ENCODE results near the gene ISCU.

The ISCU gene

DNA sequence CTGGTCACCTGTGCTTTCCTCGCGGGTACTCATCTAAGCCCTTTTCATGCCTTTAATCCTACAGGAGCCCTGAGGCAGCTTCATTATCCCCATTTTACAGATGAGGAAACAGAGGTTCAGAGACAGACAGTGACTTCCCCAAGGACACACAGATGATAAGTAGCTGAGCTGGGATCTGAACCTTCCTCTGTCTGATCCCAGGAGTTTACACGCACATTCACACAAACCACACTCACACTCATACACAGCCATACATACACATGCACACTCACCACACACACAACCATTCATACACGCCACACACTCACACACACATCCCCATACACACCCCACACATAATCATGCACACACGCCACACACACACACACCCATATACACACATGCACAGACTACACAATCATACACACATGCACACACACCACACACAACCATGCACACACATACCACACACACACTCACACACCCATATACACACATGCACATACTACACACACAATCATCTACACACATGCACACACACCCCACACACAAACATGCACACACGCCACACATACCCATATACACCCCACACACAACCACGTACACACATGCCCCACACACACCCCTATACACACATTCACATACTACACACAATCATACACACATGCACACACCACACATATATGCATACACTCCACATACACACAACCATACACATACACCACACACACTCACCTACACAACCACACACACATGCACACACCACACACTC, 32.7 kb downstream of the ISCU start:
- TF ChIP-seq GATA1 (IDR thresholded peaks at IDR 0.05; ENCODE audit: low read depth, low read length), result no peak
- DNase-seq, result no peak

- DNase-seq, result no peak
- TF ChIP-seq GATA1 (IDR thresholded peaks at IDR 0.05; ENCODE audit: low read depth, low read length), result no peak
- no peak for TF ChIP-seq POLR2A (IDR thresholded peaks at IDR 0.05; ENCODE audit: low read length)
Measured at GRCh38 chr12:108595711-108596647, 33.6 kb downstream of the ISCU start.

GRCh38 chr12:108596854-108597558, 34.6 kb downstream of the ISCU start:
- no peak for DNase-seq
- TF ChIP-seq POLR2A (IDR thresholded peaks at IDR 0.05; ENCODE audit: low read length), result no peak
- TF ChIP-seq GATA1 (IDR thresholded peaks at IDR 0.05; ENCODE audit: low read depth, low read length), result no peak

- TF ChIP-seq GATA1 (IDR thresholded peaks at IDR 0.05; ENCODE audit: low read depth, low read length), result no peak
- no peak for TF ChIP-seq POLR2A (IDR thresholded peaks at IDR 0.05; ENCODE audit: low read length)
- no peak for DNase-seq
Measured at GRCh38 chr12:108597559-108598471, 35.4 kb downstream of the ISCU start, which contains the start of gene TMEM119. Gene TMEM119 (minus strand): TSS chr12:108598084. CDS start chr12:108592383, 5,701 bp downstream.

GRCh38 chr12:108598553-108599250, 36.3 kb downstream of the ISCU start:
- no peak for DNase-seq
- TF ChIP-seq POLR2A (IDR thresholded peaks at IDR 0.05; ENCODE audit: low read length) (no peak), GATA1 (IDR thresholded peaks at IDR 0.05; ENCODE audit: low read depth, low read length) (no peak)

DNA sequence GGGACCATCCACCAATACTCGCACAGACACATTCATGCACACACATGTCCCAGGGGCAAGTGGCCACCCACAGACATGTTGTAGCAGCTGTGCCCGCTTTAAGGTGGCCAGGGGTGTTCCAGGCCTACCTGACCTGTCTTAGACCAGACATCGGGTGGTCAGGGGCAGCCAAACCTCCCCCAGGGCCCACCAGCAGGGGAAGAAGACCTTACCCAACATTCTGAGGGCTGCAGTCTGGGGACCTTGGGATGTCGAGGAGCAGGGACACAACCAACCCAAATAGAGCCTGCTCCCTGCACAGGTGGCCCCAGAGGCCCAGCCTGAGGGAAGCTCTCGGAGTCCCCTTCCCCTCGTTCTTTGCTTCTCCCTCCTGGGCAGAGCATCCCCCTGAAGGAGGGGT, 37.1 kb downstream of the ISCU start:
- TF ChIP-seq POLR2A (IDR thresholded peaks at IDR 0.05; ENCODE audit: low read length), result no peak
- no peak for TF ChIP-seq GATA1 (IDR thresholded peaks at IDR 0.05; ENCODE audit: low read depth, low read length)

DNA sequence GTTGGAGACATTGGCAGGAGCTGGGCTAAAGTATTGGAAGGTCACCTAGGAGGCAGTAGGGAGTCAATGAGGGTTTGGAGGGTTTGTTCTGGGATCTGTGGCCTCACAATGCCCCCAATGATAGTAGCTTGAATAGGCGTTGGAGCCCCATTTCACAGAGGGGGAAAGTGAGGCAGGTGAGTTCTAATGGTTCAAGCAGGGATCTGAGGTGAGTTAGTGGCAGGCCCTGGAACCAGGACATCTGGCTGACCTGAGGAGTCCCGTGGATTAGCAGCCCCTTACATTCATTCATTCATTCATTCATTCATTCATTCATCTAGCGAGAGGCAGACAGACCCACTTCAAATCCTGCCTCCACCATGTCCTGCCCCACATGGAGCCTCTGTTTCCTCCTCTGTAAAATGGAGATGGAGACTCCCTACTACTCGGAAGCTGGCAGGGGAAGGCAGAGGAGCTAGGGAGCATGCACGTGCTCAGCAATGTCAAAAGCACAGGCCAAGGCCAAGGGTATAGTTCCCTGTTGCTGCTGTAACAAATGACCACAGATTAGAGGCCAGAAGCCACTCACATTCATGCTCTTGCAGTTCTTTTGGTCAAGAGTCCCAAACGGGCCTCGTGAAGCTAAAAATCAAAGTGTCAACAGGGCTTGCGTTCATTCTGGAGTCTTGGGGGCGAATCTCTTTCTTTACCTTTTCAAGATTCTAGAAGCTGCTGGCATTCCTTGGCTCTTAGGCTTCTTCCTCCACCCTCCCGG, 37.7 kb downstream of the ISCU start:
- no peak for DNase-seq
- no peak for TF ChIP-seq GATA1 (IDR thresholded peaks at IDR 0.05; ENCODE audit: low read depth, low read length)
- TF ChIP-seq POLR2A (IDR thresholded peaks at IDR 0.05; ENCODE audit: low read length), result no peak

More for the DNA sequence above, 37.1 kb downstream of the ISCU start:
- no peak for DNase-seq

DNA sequence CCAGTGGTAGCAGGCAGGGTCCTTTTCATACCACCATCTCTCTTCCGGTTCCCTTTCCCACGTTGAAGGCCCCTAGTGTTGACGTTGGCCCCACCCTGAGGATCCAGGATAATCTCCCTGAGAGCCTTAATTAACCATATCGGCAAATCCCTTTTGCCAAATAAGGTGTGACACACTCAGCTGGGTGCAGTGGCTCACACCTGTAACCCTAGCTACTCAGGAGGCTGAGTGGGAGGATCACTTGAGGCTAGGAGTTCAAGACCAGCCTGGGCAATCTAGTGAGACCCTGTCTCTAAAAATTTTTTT, 38.3 kb downstream of the ISCU start:
- no peak for DNase-seq
- no peak for TF ChIP-seq GATA1 (IDR thresholded peaks at IDR 0.05; ENCODE audit: low read depth, low read length)
- no peak for TF ChIP-seq POLR2A (IDR thresholded peaks at IDR 0.05; ENCODE audit: low read length)

- TF ChIP-seq POLR2A (IDR thresholded peaks at IDR 0.05; ENCODE audit: low read length) (no peak), GATA1 (IDR thresholded peaks at IDR 0.05; ENCODE audit: low read depth, low read length) (no peak)
- no peak for DNase-seq
Measured at GRCh38 chr12:108602209-108602705, 39.9 kb downstream of the ISCU start.

DNA sequence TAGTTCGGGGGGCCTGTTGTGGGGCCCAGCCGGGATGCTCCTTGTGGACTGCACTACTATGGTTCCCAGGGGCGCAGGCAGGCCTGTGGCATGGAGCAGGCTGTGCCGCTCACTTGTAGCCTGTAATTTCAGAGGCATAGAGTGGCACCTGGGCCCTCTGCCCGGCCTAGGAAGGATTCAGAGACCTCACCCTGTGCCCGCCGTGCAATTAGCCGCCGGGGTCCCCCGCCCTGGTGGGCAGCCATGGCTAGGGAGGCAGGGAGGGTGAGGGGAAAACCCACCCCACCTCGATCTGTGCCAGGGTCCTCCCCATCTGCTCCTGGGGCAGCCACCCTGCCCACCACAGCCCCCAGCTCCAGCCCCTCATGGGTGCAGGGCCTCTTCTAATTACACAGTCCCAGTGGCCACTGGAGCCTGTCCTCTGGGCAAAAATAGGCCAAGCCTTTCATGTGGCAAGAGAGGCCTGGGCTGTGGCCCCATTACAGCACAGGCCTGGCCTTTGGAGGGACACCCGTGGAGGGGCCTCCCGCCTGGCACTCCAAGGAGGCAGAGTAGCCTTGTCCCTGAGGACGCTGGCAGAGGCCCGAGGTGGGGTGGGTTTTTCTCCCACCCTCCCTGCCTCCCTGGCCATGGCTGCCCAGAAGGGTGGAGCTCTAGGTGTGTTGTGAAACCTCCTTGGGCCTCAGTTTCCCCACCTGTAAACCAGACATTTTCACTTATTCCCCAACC, 40.7 kb downstream of the ISCU start:
- DNase-seq, result no peak
- TF ChIP-seq POLR2A (IDR thresholded peaks at IDR 0.05; ENCODE audit: low read length) (no peak), GATA1 (IDR thresholded peaks at IDR 0.05; ENCODE audit: low read depth, low read length) (no peak)

- DNase-seq, result no peak
- no peak for TF ChIP-seq GATA1 (IDR thresholded peaks at IDR 0.05; ENCODE audit: low read depth, low read length)
- no peak for TF ChIP-seq POLR2A (IDR thresholded peaks at IDR 0.05; ENCODE audit: low read length)
Measured at GRCh38 chr12:108603743-108604142, 41.3 kb downstream of the ISCU start.

Measured in erythroblast (primary cell).